KBM-7 (cell line): ENCODE data around the gene BANP.
A peak's percentile ranks its signal among the peaks of the same experiment; 100 is the strongest.
"Not testable (repeated sequence)": the region's sequence is repeated elsewhere in the genome, so short reads cannot be mapped to it uniquely, and the experiment has no call there.

Experiments
- DNase-seq: peaks from one replicate; pipeline ENCODE4 v3.0.0-alpha.2; 2015
- in situ Hi-C: fragments of 300-500 bp; cut with MboI; formaldehyde crosslinking; loops from 2 replicates; pipeline ENCODE4 v1.14.3; 2020; ENCODE audit warnings: low sequenced_read_pairs, low pct_unique_long_range_greater_than_20kb, mixed read lengths

BANP gene

DNA sequence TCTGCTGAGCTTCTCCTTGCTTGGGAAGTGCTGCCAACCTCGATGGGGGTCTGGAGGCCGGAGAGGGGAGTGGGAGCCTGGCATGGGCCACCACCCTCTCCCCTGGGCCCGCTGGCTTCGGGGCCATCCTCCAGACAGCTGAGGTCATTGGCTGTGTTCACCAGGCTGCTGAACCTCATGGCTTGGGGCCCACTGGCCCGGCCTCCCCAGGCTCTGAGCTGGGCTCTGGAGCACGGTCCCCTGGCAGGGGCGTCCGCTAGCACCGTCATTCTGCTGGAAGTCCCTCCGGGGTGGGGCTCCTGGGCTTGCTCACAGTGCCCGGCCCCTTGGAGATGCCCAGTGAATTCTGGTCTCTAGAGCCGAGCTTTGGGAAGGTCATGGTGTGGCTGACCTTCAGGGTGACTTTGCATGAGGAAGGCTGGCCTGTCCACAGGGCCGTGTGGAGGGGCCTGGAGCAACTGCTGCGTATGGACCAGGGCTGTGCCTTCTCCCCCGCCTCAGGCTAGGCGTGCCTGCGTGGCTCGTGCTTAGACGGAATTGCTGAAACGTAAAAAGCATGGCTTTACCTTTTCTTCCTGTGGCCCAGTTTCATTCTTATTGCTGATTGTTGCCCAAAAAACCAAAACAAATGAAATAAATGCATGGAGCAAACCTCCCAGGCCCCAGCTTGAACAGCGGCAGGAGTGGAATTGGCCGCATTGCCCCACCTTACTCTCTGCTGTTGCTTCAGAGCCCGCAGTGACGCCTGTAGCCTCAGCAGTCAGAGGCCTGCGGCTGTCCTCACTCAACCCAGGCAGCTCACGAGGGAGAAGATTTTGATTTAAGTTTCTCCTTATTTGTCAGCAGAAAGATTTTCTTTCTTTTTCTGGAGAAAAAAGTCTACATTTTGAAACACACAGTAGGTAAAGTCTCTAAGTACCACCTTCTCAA is 70.1 kb downstream of the BANP start:
- in situ Hi-C loops, DNase-seq: not testable (repeated sequence)

DNA sequence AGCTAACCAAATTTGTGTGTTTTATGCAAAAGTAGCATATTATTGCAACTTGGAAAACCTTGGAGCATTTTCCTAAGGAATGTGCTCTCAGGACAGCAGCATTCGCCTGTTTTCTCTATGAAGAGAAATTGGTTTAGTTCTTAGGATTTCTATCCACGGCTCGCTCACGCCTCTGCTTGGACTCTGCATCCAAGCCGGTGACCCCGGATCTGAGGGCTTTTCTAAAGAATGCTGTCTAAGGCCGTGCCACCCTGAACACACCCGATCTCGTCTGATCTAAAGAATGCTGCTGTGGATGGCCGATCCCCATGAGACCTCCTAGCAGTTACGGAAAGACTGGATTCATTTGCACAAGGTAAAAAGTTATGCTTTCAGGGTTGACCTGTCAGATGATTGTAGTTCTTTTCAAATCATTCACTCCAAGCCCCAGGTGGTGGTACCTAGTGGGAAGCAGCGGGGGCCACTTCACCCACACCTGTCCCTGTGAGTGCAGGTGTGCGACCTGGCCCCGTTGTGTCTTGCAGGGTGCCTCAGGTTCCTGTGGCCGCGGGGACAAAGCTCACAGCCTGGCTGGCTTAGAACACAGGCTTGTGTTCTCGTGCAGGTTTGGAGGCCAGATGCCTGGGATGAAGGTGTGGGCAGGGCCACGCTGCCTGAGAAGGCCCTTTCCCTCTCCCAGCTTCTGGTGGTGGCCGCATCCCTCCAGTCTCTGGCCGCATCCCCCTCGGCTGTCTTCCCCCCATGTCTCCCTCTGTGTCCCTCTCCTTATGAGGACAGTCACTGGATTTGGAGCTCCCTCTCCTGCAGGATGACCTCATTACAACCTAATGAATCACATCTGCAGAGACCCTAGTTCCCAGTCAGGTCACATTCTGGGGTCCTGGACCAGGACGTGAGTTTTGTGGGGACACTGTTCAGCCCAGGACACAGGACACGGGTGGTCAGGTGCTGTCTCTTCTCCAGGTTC is 71.1 kb downstream of the BANP start:
- in situ Hi-C loops = no loop called here

DNA sequence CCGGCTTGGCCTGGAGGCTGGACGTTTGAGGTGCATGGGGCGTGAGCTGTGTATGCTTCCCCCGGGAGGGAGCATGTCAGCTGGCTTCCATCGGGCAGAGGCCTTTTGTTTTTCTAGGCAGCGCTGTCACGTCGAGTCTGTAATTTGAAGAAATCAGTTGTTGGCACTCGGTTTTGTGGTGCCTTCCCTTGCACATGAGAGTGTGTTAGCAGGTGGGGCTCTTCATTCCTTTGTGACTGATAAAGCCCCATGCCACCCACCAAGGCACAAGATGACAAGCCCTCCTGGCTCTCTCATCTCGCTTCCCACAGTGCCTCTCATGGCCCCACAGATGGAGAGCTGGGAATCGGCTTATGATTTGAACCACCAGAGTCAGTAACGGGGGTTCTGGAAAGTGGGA is 72.1 kb downstream of the BANP start:
- in situ Hi-C loops = no loop called here
- DNase-seq = no peak

More for the DNA sequence above, 71.1 kb downstream of the BANP start:
- DNase-seq = no peak

DNA sequence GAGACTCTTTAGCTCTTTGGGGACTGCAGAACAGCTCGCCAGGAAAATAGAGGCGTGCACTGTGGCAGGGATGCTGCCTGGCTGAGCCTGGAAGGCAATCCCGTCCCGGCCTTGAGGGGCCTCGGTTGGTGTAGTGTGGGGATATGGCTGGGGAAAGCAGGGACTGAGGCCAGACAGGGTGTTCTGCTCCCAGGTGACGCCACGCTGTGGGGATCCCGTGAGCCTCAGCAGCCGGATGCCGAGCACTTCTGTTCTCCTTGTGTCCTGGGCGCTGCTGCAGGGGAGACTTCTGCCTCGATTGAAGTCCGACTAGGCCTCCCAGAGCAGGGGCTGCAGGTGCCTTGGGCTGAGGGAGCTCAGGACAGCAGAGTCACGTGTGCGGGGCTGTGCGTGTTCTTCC is 72.6 kb downstream of the BANP start:
- no peak for DNase-seq
- in situ Hi-C loops = no loop called here

DNA sequence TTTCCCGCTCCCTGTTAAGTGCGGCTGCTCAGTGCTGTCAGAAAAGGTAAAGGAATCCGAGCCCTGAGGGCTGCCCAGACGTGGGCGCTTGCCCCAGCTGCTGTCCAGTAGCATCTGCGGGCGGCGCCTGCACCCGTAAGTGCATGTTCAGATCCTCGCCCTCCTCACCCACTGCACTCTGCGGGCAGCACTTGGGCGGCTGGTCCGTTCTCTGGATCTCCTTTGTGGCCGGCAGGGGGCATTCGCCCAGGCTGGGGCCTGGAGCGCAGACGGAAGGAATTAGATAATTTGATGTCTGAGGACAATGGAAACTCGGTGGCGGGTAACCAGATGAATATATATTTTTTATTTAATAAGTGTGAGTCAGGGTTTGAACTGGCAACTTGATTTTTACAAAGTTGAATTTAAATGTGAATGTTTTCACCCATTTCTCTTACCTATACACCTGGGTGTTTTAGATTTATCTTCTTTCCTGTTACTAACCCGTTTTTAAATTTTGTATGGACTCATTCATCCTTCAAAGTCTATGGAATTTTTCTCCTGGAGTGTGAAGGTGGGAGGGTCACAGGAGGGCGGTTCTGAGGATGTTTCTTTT is 73.4 kb downstream of the BANP start:
- DNase-seq, in situ Hi-C loops: not testable (repeated sequence)

DNA sequence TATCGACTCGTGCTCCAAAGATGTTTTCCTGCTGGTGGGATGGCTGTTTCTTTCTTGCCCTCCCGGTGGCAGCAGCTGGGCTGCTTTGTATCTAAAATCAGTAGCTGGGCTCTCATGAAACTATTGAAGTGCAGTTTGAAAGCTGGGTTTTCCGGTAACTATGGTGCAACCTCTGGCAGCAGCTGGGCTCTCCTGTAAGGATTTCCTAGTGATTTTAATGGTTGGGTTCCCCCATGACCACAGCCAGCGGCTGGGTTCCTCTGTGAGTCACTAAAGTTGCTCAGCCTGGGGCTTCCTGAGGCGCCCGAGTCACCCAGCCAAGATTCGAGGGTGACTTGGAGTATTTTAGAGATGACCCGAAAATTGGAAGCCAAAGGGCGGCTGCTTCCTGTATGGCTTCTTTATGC is 73.9 kb downstream of the BANP start:
- DNase-seq = peak; percentile 56
- in situ Hi-C loops = not testable (repeated sequence)

DNA sequence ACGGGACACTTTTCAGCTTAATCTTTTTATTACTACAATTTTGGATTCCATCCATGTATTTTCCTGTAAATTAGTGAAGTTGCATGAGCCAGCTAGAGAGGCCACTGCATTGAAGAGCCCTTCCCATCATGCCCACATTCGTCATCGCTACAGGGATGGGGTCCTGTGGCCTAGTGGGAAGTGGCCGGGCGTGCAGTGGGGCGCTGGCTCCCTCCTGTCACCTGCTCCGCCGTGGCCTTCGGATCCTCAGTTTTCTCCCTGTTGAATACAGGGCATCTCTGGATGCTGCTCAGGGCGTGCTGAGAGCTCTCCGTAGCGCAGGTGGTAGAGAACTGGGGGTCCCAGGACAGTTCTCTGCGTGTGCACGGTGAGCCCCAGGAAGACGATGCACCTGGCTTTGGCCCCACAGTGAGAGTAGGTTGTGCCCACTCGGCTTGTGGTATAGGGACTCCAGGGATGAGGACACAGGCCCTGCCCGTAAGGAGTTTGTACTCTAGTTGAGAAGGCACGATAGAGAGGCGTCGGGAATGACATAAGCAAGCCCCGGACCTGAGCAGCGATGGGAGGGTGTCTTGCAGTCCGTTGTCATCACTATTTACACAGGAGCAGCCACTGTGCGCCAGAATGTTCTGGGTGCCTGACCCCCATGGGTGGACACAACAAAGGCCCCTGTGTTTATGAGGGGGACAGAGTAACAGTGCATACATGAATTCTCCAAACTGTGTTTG is 74.8 kb downstream of the BANP start:
- in situ Hi-C loops, DNase-seq: not testable (repeated sequence)

DNA sequence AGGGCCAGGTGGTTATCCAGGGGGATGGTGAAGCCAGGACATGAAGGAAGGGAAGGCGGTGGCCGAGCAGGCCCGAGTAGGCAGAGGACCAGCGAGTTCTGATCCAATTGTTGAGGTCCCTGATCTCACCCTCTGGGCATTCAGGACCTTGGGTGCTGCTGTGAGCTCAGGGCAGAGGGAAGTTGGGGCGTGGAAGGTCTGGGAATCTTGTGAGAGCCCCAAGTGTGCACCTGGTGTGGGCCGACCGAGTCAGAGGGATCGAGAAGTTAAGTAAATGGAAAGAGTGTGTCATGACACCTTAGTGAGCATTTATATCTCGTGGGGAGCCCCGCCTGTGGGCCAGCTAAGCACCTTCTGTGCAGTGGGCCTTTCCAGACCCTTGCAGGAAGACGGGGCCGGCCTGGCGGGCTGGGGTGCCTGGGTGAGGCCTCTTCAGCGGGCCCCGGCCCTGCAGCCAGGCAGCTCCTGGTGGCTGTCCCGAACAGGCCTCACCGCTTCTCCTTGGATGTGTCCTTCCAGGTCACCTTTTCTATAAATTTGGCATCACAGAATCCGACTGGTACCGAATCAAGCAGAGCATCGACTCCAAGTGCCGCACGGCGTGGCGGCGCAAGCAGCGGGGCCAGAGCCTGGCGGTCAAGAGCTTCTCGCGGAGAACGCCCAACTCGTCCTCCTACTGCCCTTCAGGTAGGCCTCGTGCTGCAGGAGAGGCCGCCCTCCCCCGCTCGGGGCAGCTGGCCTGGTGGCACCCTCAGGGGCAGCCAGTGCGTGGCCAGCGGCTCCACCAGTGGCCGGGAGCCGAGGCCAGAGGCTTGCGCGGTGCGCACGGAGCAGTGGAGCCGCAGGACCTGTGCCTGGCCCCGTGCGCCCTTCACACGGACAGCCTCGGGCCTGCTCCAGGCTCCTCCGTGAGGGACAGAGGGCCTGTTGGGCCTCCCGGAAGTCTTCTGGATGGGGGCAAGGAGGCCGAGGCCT is 76.0 kb downstream of the BANP start:
- in situ Hi-C loops = no loop called here
- DNase-seq = no peak

DNA sequence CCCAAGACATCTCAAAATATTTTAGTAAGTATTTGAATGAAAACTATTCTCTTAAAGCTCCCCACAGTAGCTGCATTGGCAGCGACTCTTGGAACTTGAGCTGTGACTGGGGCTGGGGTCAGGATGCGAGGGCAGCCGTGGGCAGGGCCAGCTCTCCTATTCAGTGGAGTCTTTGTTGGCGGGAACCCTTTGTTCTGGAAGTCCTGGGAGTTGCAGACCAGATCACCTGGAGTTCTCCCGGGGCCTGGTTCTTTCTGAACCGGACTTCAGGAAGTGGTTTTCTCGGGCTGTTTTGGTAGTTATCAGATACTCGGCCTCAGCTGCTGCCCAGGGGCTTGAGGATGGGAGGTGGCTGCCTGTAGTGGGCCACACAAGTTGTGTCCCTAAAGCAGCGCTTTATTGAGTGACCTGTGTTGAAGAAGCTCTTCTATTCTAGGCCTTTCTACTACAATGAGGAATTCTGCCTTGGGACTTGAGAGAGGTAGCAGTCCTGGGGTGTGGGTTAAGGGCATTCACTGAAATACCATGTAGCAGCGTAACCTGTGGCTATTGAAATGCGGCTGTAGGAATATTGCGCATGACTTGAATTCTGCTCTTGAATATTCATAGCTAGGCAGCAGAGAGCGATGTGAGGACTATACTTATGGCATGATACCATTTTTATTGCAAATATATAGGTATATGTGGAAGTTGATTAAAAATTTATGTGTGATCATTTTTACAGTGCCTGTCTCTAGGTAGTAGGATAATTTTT is 77.1 kb downstream of the BANP start:
- in situ Hi-C loops, DNase-seq: not testable (repeated sequence)

DNA sequence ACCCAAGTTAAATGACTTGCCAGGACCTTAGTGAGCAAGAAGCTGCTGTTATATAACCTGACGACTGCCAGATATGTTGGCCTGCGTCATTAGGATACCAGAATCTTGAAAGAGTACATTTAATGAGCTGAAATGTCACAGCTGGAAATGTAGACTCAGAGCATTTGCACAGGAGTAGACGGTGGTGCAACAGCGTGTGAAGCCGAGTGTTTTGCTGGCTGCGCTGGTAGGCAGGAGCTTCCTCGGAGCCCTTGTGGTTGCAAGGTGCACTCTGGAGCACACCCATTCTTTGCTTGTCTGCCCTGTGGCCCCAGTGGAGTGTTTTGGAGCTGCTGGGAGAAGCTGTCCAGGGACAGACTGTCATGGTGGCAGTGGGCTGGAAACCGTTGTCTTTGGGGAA is 79.3 kb downstream of the BANP start:
- in situ Hi-C loops = no loop called here
- no peak for DNase-seq

DNA sequence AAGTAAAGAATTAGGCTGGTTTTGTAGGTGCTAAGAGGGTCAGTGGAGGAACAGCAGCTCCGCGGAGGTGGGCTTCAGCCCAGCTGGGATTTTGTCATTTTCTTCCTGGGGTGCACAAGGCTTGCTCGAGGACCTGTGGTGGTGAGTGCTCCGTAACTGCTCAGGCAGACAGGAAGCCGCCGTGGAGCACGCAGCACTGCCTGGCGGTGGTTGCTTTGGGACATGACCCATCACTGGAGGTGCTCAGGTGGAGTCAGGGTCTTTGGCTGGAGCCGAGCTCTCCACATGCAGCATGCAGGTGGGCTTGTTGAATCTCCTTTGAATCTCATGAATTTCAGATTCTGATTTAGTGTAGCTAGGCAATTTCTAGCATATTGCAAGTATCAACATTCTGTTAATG is 79.7 kb downstream of the BANP start:
- in situ Hi-C loops, DNase-seq: not testable (repeated sequence)

DNA sequence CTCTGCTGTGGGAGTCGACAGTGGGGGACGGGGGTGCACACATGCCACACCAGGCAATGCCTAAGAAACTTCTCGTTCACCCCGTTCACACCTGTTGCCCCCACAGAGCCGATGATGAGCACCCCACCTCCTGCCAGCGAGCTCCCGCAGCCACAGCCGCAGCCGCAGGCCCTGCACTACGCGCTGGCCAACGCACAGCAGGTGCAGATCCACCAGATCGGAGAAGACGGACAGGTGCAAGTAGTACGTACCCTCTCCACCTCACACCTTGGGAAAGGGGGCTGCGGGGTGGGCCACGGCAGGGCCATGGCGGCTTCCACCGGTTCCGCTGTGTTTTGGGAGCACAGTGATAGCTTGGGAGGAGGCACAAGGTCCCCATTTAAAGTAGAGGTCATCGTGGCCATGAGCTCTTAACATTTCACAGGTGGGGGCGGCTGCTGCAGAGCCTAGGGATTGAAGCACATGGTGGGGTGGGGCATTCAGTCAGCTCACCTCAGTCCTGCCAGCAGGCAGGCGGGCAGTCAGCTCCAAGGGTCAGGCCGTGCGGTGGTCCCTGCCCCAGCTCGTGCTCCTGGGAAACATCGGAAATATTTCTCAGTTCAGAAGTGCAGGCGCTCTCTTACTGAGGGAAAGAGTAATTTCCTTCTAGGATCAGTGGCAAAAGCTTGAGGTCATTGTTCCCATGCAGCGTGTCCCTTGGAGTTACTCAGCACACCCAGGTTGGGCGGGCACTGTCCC is 81.9 kb downstream of the BANP start:
- in situ Hi-C loops, DNase-seq: not testable (repeated sequence)

DNA sequence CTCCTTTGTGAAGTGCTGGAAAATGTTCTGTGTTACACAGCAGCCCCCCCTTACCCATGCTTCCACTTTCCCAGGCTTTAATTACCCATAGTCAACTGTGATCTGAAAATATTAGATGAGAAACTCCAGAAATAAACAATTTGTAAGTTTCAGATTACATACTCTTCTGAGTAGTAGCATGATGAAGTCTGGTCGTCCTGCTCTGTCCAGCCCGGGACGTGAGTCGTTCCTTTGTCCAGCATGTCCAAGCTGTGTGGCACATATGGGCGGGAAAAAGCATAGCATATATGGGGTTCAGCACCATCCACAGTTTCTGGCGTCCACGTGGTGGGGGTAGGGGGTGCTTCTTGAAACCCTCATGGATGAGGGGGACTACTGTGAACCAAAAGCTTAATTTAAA is 83.5 kb downstream of the BANP start:
- in situ Hi-C loops = no loop called here
- no peak for DNase-seq

DNA sequence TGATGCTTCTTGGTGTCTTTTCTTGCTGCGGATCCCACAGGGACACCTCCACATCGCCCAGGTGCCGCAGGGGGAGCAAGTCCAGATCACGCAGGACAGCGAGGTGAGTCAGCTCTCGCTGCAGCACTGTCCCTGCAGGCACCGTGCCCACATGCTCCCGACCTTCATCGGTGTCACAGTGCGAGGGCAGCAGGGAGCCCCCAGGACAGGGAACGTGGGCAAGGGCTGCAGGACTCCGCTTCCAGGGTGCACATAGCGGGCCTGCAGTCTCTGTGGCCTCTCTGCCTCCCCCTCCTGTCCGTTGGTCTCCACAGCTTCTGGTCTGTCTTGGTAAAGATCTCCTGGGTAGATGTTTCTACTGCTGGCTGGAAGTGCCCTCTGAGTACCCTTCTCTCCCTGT is 84.1 kb downstream of the BANP start:
- in situ Hi-C loops = no loop called here

DNA sequence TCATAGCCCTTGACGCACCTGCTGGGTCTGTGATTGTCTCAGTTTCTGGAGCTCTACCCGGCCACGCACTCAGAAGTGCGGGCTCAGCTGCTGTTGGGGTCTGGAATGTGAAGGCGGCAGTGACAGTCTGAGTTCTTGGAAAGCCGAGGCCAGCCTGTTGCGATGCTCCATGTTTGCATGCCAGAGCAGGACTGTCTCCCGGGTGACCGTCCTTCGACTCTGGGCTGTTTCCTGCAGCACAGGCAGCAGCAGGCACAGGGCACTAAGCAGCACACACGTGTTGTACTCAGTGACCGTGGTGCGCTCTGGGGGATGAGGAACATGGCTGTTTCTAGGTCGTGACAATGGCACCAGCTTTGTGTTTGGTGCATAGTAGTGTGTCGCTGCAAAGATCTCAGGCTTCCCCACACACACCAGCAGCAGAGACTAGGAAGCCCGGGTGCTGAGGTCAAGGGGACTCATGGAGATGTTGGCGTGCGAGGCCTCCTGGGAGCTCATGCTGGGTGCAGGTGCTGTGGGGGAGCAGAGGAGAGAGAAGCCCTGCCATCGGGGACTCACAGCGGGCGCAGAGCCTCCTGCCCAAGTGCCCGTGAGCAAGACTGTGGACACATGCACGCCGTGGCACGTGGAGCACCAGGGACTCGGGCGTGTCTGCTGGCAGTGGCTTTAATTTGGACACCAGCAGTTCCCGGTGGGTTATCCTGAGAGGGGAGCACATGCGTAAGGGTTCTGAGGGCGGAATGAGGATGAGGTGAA is 84.8 kb downstream of the BANP start:
- DNase-seq, in situ Hi-C loops: not testable (repeated sequence)

More for the DNA sequence above, 84.1 kb downstream of the BANP start:
- DNase-seq = no peak

DNA sequence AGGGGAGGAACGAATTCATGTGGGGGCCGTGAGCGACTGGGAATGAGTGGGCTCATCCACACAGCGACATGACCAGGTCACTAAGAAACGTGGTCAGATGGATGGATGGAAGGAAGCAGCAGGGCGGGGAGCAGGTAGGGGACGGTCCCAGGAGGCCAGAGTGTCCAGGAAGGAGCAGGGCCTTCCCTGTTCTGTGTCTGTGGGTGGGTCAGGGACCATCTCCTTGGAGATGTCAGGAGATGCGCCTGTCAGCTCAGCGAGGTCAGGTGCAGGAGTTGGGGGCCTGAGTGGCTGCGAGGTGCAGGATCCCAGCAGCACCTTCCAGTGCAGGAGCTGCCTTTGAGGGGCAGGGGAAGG is 85.4 kb downstream of the BANP start:
- DNase-seq = not testable (repeated sequence)

More for the DNA sequence above, 85.4 kb downstream of the BANP start:
- in situ Hi-C loops = not testable (repeated sequence)
